Measurements from ENCODE around the gene PDE4D. TPM values are rescaled to one million over a fixed set of nuclear protein-coding genes. Genes with fewer than 3 reads are reported as not detected.

Gene PDE4D
- total RNA-seq, 1 donor from 2014 or later, result 28.2 TPM

DNA sequence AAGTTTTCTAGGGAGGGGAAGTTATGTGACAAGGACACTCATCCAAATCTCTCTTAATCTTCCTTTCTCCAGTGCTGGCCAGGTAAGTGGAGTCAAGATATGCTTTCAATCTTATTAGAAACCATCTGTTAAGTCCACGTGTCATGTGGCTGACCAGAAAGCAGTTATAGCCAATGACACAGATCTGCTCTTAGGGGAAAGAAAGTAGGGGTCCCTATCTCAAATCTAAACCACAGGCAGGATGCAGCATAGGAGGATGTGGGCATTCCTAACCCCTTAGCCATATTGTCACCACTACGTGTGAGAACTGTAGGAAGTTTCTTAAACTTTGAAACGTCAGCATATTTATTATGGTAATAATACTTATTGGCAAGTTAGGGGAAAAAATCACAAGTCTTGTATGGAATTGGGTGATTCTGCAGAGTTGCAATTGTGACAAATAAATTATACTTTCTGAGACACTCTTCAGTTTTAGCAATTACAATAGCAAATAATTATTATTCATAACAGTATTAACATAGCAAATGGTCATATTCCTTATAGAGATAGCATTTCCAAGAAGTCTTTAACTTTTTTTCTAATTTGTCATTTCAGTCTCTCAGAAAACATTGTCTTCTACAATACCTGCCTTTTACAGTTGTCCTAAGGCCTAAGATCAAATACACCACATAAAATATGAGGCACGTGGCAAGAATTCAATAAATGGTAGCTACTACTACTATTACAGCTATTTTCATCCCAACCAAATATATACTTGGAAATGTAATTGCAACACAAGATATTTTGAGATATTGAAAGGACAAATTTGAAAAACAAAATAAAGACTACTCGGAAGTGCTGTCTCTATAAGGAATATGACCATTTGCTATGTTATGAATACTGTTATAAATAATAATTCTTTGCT lies 236.9 kb downstream of the PDE4D start:
- TF ChIP-seq, protein P1, sequence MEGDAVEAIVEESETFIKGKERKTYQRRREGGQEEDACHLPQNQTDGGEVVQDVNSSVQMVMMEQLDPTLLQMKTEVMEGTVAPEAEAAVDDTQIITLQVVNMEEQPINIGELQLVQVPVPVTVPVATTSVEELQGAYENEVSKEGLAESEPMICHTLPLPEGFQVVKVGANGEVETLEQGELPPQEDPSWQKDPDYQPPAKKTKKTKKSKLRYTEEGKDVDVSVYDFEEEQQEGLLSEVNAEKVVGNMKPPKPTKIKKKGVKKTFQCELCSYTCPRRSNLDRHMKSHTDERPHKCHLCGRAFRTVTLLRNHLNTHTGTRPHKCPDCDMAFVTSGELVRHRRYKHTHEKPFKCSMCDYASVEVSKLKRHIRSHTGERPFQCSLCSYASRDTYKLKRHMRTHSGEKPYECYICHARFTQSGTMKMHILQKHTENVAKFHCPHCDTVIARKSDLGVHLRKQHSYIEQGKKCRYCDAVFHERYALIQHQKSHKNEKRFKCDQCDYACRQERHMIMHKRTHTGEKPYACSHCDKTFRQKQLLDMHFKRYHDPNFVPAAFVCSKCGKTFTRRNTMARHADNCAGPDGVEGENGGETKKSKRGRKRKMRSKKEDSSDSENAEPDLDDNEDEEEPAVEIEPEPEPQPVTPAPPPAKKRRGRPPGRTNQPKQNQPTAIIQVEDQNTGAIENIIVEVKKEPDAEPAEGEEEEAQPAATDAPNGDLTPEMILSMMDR (IDR thresholded peaks at IDR 0.05), result no peak
- peaks cover 38% of the 10 kb centered on the region for H3K4me1 Mint-ChIP-seq
- no peak overlapping the region for H3K4me3 Mint-ChIP-seq
- no peaks in the 10 kb centered on the region for H3K36me3 Mint-ChIP-seq (ENCODE audit: low read depth)
- H3K27me3 Mint-ChIP-seq, result no peaks in the 10 kb centered on the region
- CTCF ChIA-PET, result interaction anchor here (1.3 kb wide), 1 partner anchor 17 kb away, joined by 6 read pairs; no protein-coding TSS in a partner anchor
- H3K27ac Mint-ChIP-seq, result no peak overlapping the region
- no peaks in the 10 kb centered on the region for H3K9me3 Mint-ChIP-seq
- DNase-seq, result no peak
- POLR2A ChIA-PET, result no interaction called here
- no peak for ATAC-seq (ENCODE audit: low read depth)
- intact Hi-C loops (cut with micrococcal nuclease), result no loop called here

DNA sequence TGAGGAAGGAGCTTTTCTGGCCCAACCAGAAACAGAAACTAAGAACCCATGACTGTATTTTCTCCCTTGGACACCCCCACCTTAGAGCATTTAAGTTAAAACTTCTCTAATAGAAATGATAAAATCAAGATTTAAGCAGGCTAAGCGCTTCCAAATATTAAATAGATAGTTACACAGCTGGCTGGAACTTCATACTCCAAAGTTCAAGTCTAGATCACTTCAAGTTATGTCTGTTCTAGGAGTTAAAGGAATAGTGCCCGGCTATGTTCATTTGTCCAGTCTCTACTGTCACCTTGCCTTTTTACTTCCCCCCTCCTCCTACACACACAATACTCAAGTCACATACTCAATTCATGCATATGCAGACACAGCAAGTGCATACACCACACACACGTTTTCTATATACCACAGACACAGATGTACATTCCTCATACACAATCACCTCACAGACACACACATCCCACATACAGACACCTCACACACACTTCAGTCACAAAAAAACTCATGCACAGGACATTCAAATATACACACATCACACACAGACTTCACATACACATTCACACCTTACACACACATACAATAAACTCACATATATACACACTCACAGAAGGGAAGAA lies 237.7 kb downstream of the PDE4D start:
- ATAC-seq (ENCODE audit: low read depth), result no peak
- ChIA-PET POLR2A (interaction anchor here (0.7 kb wide), 1 partner anchor 26 kb away, joined by 4 read pairs; no protein-coding TSS in a partner anchor), CTCF (interaction anchor here (1.1 kb wide), 1 partner anchor 18 kb away, joined by 3 read pairs; no protein-coding TSS in a partner anchor)
- Mint-ChIP-seq H3K36me3 (ENCODE audit: low read depth) (no peaks in the 10 kb centered on the region), H3K27ac (no peak overlapping the region), H3K27me3 (no peaks in the 10 kb centered on the region), H3K4me3 (no peak overlapping the region), H3K4me1 (peaks cover 32% of the 10 kb centered on the region), H3K9me3 (no peaks in the 10 kb centered on the region)
- intact Hi-C loops (cut with micrococcal nuclease), result no loop called here
- no peak for DNase-seq
- TF ChIP-seq, protein P1 (IDR thresholded peaks at IDR 0.05), result no peak

DNA sequence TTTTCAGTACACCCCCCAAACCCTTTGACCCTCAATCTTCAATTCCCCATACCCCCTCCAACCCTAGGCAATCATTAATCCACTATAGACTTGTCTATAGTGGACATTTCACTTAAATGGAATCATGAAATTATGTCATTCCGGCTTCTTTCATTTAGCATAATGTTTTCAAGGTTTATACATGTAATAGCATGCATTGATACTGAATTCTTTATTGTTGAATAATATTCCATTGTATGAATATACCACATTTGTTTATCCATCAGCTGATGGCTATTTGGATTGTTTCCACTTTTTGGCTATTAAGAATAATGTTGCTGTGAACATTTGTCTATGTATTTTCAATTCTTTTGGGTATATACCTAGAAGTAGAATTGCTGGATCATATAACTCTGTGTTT lies 238.8 kb downstream of the PDE4D start:
- intact Hi-C loops (cut with micrococcal nuclease), result no loop called here
- ATAC-seq (ENCODE audit: low read depth), result no peak
- peaks cover 24% of the 10 kb centered on the region for H3K4me1 Mint-ChIP-seq
- ChIA-PET CTCF (interaction anchor here (1.1 kb wide), 1 partner anchor 19 kb away, joined by 3 read pairs; no protein-coding TSS in a partner anchor), POLR2A (interaction anchor here (0.7 kb wide), 1 partner anchor 25 kb away, joined by 4 read pairs; no protein-coding TSS in a partner anchor)
- no peak overlapping the region for H3K27ac Mint-ChIP-seq
- no peak overlapping the region for H3K4me3 Mint-ChIP-seq
- H3K36me3 Mint-ChIP-seq (ENCODE audit: low read depth), result no peaks in the 10 kb centered on the region
- no peaks in the 10 kb centered on the region for H3K9me3 Mint-ChIP-seq
- no peak for DNase-seq
- TF ChIP-seq, protein P1 (IDR thresholded peaks at IDR 0.05), result no peak
- no peaks in the 10 kb centered on the region for H3K27me3 Mint-ChIP-seq

DNA sequence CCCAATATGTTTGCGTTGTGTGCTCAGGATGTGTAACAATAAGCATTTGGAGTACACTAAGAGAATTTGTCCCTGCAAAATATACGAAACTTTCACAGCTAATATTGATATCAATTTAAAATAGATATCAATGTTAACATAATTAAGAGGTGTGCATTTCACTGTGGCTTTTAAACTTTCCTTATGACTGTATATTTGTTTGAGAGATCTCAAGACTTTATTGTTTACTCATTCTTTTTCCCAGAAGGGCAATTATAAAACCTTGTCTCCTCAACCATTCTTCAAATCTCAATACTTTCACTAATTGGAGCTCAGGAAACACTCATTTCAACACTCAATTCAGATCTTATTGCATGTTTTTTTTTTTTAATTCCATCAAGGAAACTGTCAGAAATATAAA lies 241.1 kb downstream of the PDE4D start:
- no peak for DNase-seq
- no peak for ATAC-seq (ENCODE audit: low read depth)
- Mint-ChIP-seq H3K27me3 (no peaks in the 10 kb centered on the region), H3K9me3 (no peaks in the 10 kb centered on the region), H3K27ac (no peak overlapping the region), H3K36me3 (ENCODE audit: low read depth) (peaks cover 5% of the 10 kb centered on the region), H3K4me1 (peaks cover 20% of the 10 kb centered on the region), H3K4me3 (no peak overlapping the region)
- CTCF ChIA-PET, result no interaction called here
- intact Hi-C loops (cut with micrococcal nuclease), result no loop called here
- TF ChIP-seq, protein P1 (IDR thresholded peaks at IDR 0.05), result no peak
- POLR2A ChIA-PET, result no interaction called here
